ENCODE measurements around the gene VSX1.

- TF ChIP-seq ETS2 (tag; IDR thresholded peaks at IDR 0.05; ENCODE audit: borderline replicate concordance, poor library complexity, severe bottlenecking) (no peak), ZKSCAN1 (IDR thresholded peaks at IDR 0.05; ENCODE audit: low read depth, low read length) (no peak), ZBTB33 (CRISPR knock-in tag; IDR thresholded peaks at IDR 0.05) (no peak), MAFF (IDR thresholded peaks at IDR 0.05; ENCODE audit: low read length) (no peak), TRIM24 (IDR thresholded peaks at IDR 0.05) (no peak), ZNF384 (IDR thresholded peaks at IDR 0.05; ENCODE audit: low read depth, low read length) (no peak), USF1 (CRISPR knock-in tag; IDR thresholded peaks at IDR 0.05) (no peak)
These were observed 47.5 kb upstream of the VSX1 start for GRCh38 chr20:25129428-25129827.

Measured in K562 (cell line).